ENCODE measurements around the gene ZNF804B. TPM values are rescaled to one million over a fixed set of nuclear protein-coding genes. Genes with fewer than 3 reads are reported as not detected.

ZNF804B gene
- total and polyA plus RNA-seq, 2 of the 4 experiments (the other 2 are of a cell fraction) = not detected

DNA sequence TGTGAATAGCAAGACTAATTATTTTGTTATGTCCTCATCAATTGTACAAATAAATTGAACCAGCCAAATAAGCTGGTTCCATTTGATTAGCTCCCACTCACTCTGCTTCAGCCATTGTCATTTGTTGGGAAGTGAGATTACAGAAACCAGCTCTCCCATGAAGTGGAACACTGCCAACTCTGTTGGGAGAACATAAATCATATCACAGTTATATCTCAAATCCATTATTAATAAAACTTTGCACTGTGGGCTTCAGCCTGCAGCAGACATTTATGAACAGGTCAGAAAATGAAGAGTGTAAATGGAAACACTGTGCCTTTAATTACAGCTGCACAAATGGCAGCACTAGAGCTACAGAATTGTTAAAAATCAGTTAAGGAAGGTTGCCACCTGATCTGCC, 82.7 kb downstream of the ZNF804B start:
- intact Hi-C loops (cut with micrococcal nuclease) (no loop called here), in situ Hi-C loops (cut with MboI; ENCODE audit: low sequenced_read_pairs) (no loop called here), dilution Hi-C loops (cut with HindIII; ENCODE audit: low sequenced_read_pairs, unreplicated experiment) (no loop called here)
- no peak overlapping the region for H3K4ac ChIP-seq (ENCODE audit: low read depth, low read length)
- H3K27ac ChIP-seq (ENCODE audit: insufficient read depth, low read length) = no peak overlapping the region
- H3K23ac ChIP-seq (ENCODE audit: low read depth, low read length) = no peak overlapping the region
- H2AK9ac ChIP-seq (replicated peaks; ENCODE audit: low read depth, low read length, poor library complexity) = no peak overlapping the region
- H3K9me3 ChIP-seq (ENCODE audit: control insufficient read depth, insufficient read depth, low read length) = peaks cover 2% of the 10 kb centered on the region; the same call in 1 of the 2 replicates
- POLR2A ChIA-PET (ENCODE audit: unreplicated experiment) = no interaction called here
- no peak overlapping the region for H3K9ac ChIP-seq (ENCODE audit: low read depth, low read length)
- no peak overlapping the region for H4K8ac ChIP-seq (ENCODE audit: low read depth in 2 of 2, low read length in 2 of 2)
- H4K91ac ChIP-seq (ENCODE audit: insufficient read depth, low read depth, low read length) = no peak overlapping the region
- no peak overlapping the region for H3K56ac ChIP-seq (ENCODE audit: extremely low read depth, insufficient read depth, low read length)
- TF ChIP-seq SMC3 (IDR thresholded peaks at IDR 0.05; ENCODE audit: low read depth, low read length) = no peak
- no peak for TF ChIP-seq RFX5 (IDR thresholded peaks at IDR 0.05; ENCODE audit: low read depth, low read length)
- TF ChIP-seq, protein P1, sequence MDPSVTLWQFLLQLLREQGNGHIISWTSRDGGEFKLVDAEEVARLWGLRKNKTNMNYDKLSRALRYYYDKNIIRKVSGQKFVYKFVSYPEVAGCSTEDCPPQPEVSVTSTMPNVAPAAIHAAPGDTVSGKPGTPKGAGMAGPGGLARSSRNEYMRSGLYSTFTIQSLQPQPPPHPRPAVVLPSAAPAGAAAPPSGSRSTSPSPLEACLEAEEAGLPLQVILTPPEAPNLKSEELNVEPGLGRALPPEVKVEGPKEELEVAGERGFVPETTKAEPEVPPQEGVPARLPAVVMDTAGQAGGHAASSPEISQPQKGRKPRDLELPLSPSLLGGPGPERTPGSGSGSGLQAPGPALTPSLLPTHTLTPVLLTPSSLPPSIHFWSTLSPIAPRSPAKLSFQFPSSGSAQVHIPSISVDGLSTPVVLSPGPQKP (IDR thresholded peaks at IDR 0.05; ENCODE audit: borderline replicate concordance, low read depth, low read length) = no peak
- TF ChIP-seq RCOR1 (IDR thresholded peaks at IDR 0.05; ENCODE audit: insufficient replicate concordance, low read length) = no peak
- TF ChIP-seq, protein P2, sequence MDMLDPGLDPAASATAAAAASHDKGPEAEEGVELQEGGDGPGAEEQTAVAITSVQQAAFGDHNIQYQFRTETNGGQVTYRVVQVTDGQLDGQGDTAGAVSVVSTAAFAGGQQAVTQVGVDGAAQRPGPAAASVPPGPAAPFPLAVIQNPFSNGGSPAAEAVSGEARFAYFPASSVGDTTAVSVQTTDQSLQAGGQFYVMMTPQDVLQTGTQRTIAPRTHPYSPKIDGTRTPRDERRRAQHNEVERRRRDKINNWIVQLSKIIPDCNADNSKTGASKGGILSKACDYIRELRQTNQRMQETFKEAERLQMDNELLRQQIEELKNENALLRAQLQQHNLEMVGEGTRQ (IDR thresholded peaks at IDR 0.05; ENCODE audit: low read depth, low read length) = no peak
- no peak for TF ChIP-seq POLR2A (IDR thresholded peaks at IDR 0.05; ENCODE audit: low read depth, low read length)
- H2AK5ac ChIP-seq (ENCODE audit: low read depth, low read length) = no peak overlapping the region
- no peak overlapping the region for H3K4me3 ChIP-seq (ENCODE audit: insufficient read depth, low read depth, low read length)
- H3K36me3 ChIP-seq (ENCODE audit: control insufficient read depth, insufficient read depth, low read length) = no peaks in the 10 kb centered on the region
- H4K5ac ChIP-seq (ENCODE audit: low read depth, low read length) = no peak overlapping the region
- H2BK5ac ChIP-seq (ENCODE audit: low read depth, low read length, poor library complexity, severe bottlenecking) = no peak overlapping the region
- H2AFZ ChIP-seq (replicated peaks; ENCODE audit: low read length, poor library complexity) = no peak overlapping the region
- CTCF ChIA-PET = no interaction called here
- no peaks in the 10 kb centered on the region for H3K9me1 ChIP-seq (ENCODE audit: insufficient read depth, low read length)
- H3K79me1 ChIP-seq (ENCODE audit: low read depth in 1 of 2, low read length in 2 of 2) = no peaks in the 10 kb centered on the region
- no peak overlapping the region for H2BK15ac ChIP-seq (ENCODE audit: low read depth, low read length)
- H3K14ac ChIP-seq (replicated peaks; ENCODE audit: low read depth, low read length) = no peak overlapping the region
- ATAC-seq (ENCODE audit: low read depth) (no peak), DNase-seq (no peak)
- H2BK20ac ChIP-seq (ENCODE audit: low read depth, low read length) = no peak overlapping the region
- H2BK120ac ChIP-seq (ENCODE audit: low read depth, low read length) = no peak overlapping the region
- no peaks in the 10 kb centered on the region for H3K27me3 ChIP-seq (ENCODE audit: control insufficient read depth, insufficient read depth, low read length)
- no peak overlapping the region for H3K4me2 ChIP-seq (ENCODE audit: low read depth, low read length)
- H3K18ac ChIP-seq (ENCODE audit: low read depth, low read length) = no peak overlapping the region
- no peaks in the 10 kb centered on the region for H4K20me1 ChIP-seq (ENCODE audit: insufficient read depth, low read length)
- H3K4me1 ChIP-seq (ENCODE audit: control insufficient read depth, insufficient read depth, low read length) = no peaks in the 10 kb centered on the region
- BruUV-seq (replicated peaks) = no TSS peak
